Keratinocyte (primary cell): Measurements from ENCODE around the gene GPM6B.

Experiments
- CTCF ChIP-seq, 3 experiments: IDR thresholded peaks in 1 of 3; conservative IDR thresholded peaks in 1 of 3; optimal IDR thresholded peaks in 1 of 3; 2 replicates in 2 of 3; 3 replicates in 1 of 3; pipeline versions ENCODE3 to v1.5.1; 2011; ENCODE audit warnings: low read length in 3 of 3, mild to moderate bottlenecking in 3 of 3, moderate library complexity in 2 of 3, control low read depth in 1 of 3, inconsistent platforms in 1 of 3; ENCODE audit not compliant: insufficient read depth in 2 of 3; ENCODE audit errors: extremely low read depth in 1 of 3
- EZH2 ChIP-seq: IDR thresholded peaks from one replicate; pipeline ENCODE4 v1.6.1; 2012; ENCODE audit warnings: inconsistent platforms, mild to moderate bottlenecking, low read length, moderate library complexity

GRCh38 chrX:13750204-13750603, 66.7 kb downstream of the GPM6B start:
- TF ChIP-seq CTCF (optimal IDR thresholded peaks at IDR 0.05 in 1 of 3, IDR thresholded peaks at IDR 0.05 in 1 of 3, conservative IDR thresholded peaks at IDR 0.05 in 1 of 3; ENCODE audit: extremely low read depth in 1 of 3, insufficient read depth in 2 of 3, low read length in 3 of 3) (peak; percentile 29 to 76 (median 71)), EZH2 (no peak)
